ENCODE results near the gene VWA8. TPM values are rescaled to one million over a fixed set of nuclear protein-coding genes. Genes with fewer than 3 reads are reported as not detected.
A peak's percentile ranks its signal among the peaks of the same experiment; 100 is the strongest.

VWA8 gene
- total and polyA plus RNA-seq, 2 of the 8 experiments (the other 6 are each of a cell fraction or from before 2014, with no cell fraction given), result 5.9 to 19.6 TPM

- Histone ChIP-seq H3K79me2 (ENCODE audit: control insufficient read depth in 1 of 2, insufficient read depth in 2 of 2, low read length in 2 of 2) (no peaks in the 10 kb centered on the region), H4K20me1 (replicated peaks in 1 of 2; ENCODE audit: control insufficient read depth in 1 of 2, insufficient read depth in 2 of 2, low read length in 2 of 2) (no peaks in the 10 kb centered on the region), H2BK120ac (replicated peaks; ENCODE audit: low read depth, low read length) (no peak overlapping the region), H4K5ac (ENCODE audit: insufficient read length, low read depth, low read length) (no peak overlapping the region), H2BK5ac (ENCODE audit: low read depth, low read length) (no peak overlapping the region), H3K4me3 (ENCODE audit: extremely low read depth in 1 of 4, insufficient read depth in 2 of 4, low read depth in 3 of 4, low read length in 4 of 4) (no peak overlapping the region), H3K18ac (ENCODE audit: extremely low read depth, low read length) (no peak overlapping the region), H2AFZ (ENCODE audit: low read length) (no peak overlapping the region), H3K56ac (replicated peaks; ENCODE audit: insufficient read length, low read depth, low read length) (no peak overlapping the region), H3K27me3 (replicated peaks in 1 of 4; ENCODE audit: control insufficient read depth in 3 of 4, extremely low read depth in 1 of 4, insufficient read depth in 3 of 4, low read length in 3 of 4) (no peaks in the 10 kb centered on the region), H2BK12ac (ENCODE audit: low read depth, low read length) (no peak overlapping the region), H3K9ac (replicated peaks in 1 of 4; ENCODE audit: extremely low read depth in 1 of 4, low read depth in 3 of 4, low read length in 3 of 4) (no peak overlapping the region), H3K4me2 (ENCODE audit: insufficient read depth in 1 of 2, low read depth in 2 of 2, low read length in 2 of 2) (no peak overlapping the region), H3K4ac (replicated peaks; ENCODE audit: insufficient read length, low read depth, low read length) (no peak overlapping the region), H2BK20ac (ENCODE audit: low read length) (no peak overlapping the region), H4K8ac (ENCODE audit: extremely low read depth, insufficient read depth, low read length) (no peak overlapping the region), H3K9me3 (ENCODE audit: insufficient read depth in 2 of 2, low read depth in 1 of 2, low read length in 1 of 2) (peaks cover 0 to 12% of the 10 kb centered on the region in 2 experiments; a peak in 2 of 4 replicates), H3K23ac (ENCODE audit: insufficient read length) (no peak overlapping the region), H3K23me2 (ENCODE audit: low read depth, low read length) (no peaks in the 10 kb centered on the region), H2AK5ac (ENCODE audit: low read depth, low read length) (no peak overlapping the region), H3K79me1 (ENCODE audit: low read depth, low read length) (no peaks in the 10 kb centered on the region), H2BK15ac (ENCODE audit: low read length) (no peak overlapping the region), H3K4me1 (replicated peaks in 1 of 4; ENCODE audit: control insufficient read depth in 3 of 4, insufficient read depth in 4 of 4, low read length in 3 of 4) (peaks cover 0 to 4% (median 2%) of the 10 kb centered on the region in 4 experiments; a peak in 3 of 7 replicates), H3K36me3 (ENCODE audit: control insufficient read depth in 2 of 4, insufficient read depth in 4 of 4, low read length in 3 of 4) (peaks cover 0 to 3% (median 0%) of the 10 kb centered on the region in 4 experiments; a peak in 1 of 8 replicates), H3K27ac (ENCODE audit: low read depth, low read length) (no peak overlapping the region), H4K91ac (replicated peaks; ENCODE audit: insufficient read length, low read length) (no peak overlapping the region), H3K14ac (ENCODE audit: insufficient read length) (no peak overlapping the region)
- 92% methylated on average over 3 of the region's 3 CpGs; no CpG with 5 or more reads in 1 of the 2 experiments for WGBS, 2 experiments (ENCODE audit: extremely low coverage in 1 of 2, insufficient coverage in 1 of 2, insufficient read length in 1 of 2, insufficient replicate concordance in 2 of 2, low coverage in 1 of 2, low lambda C conversion rate in 2 of 2, missing lambda C conversion rate in 1 of 2)
- FAIRE-seq (peak; percentile 13), DNase-seq (ENCODE audit: low read depth in 1 of 2, low spot score in 2 of 2) (no peak)
- ChIA-PET POLR2A (ENCODE audit: partially characterized antibody) (interaction anchor here (0.6 kb wide), 1 partner anchor 41 kb away, joined by 6 read pairs; no protein-coding TSS in a partner anchor), CTCF (ENCODE audit: partially characterized antibody) (interaction anchor here (1.0 kb wide), 1 partner anchor 47 kb away, joined by 3 read pairs; no protein-coding TSS in a partner anchor)
- TF ChIP-seq BCL11A (IDR thresholded peaks at IDR 0.05; ENCODE audit: low read depth in 2 of 2, low read length in 2 of 2) (no peak), FOSL1 (IDR thresholded peaks at IDR 0.05; ENCODE audit: insufficient read depth, low read depth, low read length) (no peak), GABPA (IDR thresholded peaks at IDR 0.05; ENCODE audit: borderline replicate concordance, insufficient read depth, low read length) (no peak), CHD2 (IDR thresholded peaks at IDR 0.05; ENCODE audit: low read length) (no peak), RBBP5 (IDR thresholded peaks at IDR 0.05; ENCODE audit: borderline replicate concordance, low read depth, low read length) (no peak), NRF1 (IDR thresholded peaks at IDR 0.05; ENCODE audit: low read depth, low read length) (no peak), KDM4A (IDR thresholded peaks at IDR 0.05; ENCODE audit: low read depth, low read length, severe bottlenecking) (no peak), CTCF (IDR thresholded peaks at IDR 0.05; ENCODE audit: control extremely low read depth in 1 of 3, insufficient read depth in 1 of 3, low read depth in 1 of 3, low read length in 3 of 3) (no peak), HDAC6 (IDR thresholded peaks at IDR 0.05; ENCODE audit: low read depth, low read length) (no peak), TEAD4 (IDR thresholded peaks at IDR 0.05; ENCODE audit: low read depth, low read length) (no peak), RFX5 (IDR thresholded peaks at IDR 0.05; ENCODE audit: borderline replicate concordance, low read depth, low read length) (no peak), RXRA (IDR thresholded peaks at IDR 0.05; ENCODE audit: insufficient read depth, low read depth, low read length) (no peak)
Measured at GRCh38 chr13:41568972-41569351, 391.9 kb downstream of the VWA8 start.
